IMR-90 (cell line): ENCODE data around the gene SCAANT1. TPM values are rescaled to one million over a fixed set of nuclear protein-coding genes. Genes with fewer than 3 reads are reported as not detected.

ENCODE experiments used
- ATAC-seq: fragments of 200-7000 bp; cut with Tn5 transposase; 2 replicates; pipeline ENCODE4 v1.9.1; 2020; ENCODE audit warnings: low read depth, mild to moderate bottlenecking, moderate library complexity
- BruUV-seq: library from RNA; stranded (reverse); fragments of 400-500 nt; replicated peaks from 2 replicates; lab custom pipeline; 2021; lab: Mats Ljungman, UMichigan
- CTCF ChIA-PET: fragments of 300-600 bp; formaldehyde crosslinking; extraction: SDS; loops from one replicate; lab custom pipeline; 2021; ENCODE audit warnings: antibody characterized with exemption; lab: Yijun Ruan, JAX
- POLR2A ChIA-PET: fragments of 300-600 bp; sonication (Branson Sonifier 250); formaldehyde crosslinking; loops from one replicate; lab custom pipeline; 2022; ENCODE audit warnings: antibody characterized with exemption; ENCODE audit not compliant: unreplicated experiment; lab: Charles Lee
- DNase-seq: peaks from one replicate; pipeline ENCODE4 v3.0.0; 2013
- H2AFZ ChIP-seq: replicated peaks from 2 replicates; pipeline ENCODE3; 2013; ENCODE audit warnings: low read length, mild to moderate bottlenecking; ENCODE audit not compliant: poor library complexity
- H2AK5ac ChIP-seq: 2 replicates; pipeline ENCODE4 v1.6.1; 2013; ENCODE audit warnings: low read depth, low read length, inconsistent platforms
- H2AK9ac ChIP-seq: replicated peaks from 2 replicates; pipeline ENCODE3; 2013; ENCODE audit warnings: mild to moderate bottlenecking, low read depth, low read length, moderate library complexity; ENCODE audit not compliant: poor library complexity
- H2BK120ac ChIP-seq: 2 replicates; pipeline ENCODE4 v1.6.1; 2013; ENCODE audit warnings: low read depth, low read length, inconsistent platforms
- H2BK15ac ChIP-seq: 3 replicates; pipeline ENCODE4 v1.6.1; 2013; ENCODE audit warnings: low read depth, low read length, inconsistent platforms
- H2BK20ac ChIP-seq: 2 replicates; pipeline ENCODE4 v1.6.1; 2013; ENCODE audit warnings: low read depth, mild to moderate bottlenecking, inconsistent platforms, low read length, moderate library complexity
- H2BK5ac ChIP-seq: 2 replicates; pipeline ENCODE4 v1.6.1; 2013; ENCODE audit warnings: mild to moderate bottlenecking, low read depth, low read length, inconsistent platforms; ENCODE audit not compliant: poor library complexity, severe bottlenecking
- H3K14ac ChIP-seq: replicated peaks from 2 replicates; pipeline ENCODE4 v1.6.1; 2013; ENCODE audit warnings: low read depth, low read length, inconsistent platforms
- H3K18ac ChIP-seq: 2 replicates; pipeline ENCODE4 v1.6.1; 2013; ENCODE audit warnings: low read depth, low read length, control low read depth
- H3K23ac ChIP-seq: 2 replicates; pipeline ENCODE4 v1.6.1; 2013; ENCODE audit warnings: low read depth, low read length, inconsistent platforms
- H3K27ac ChIP-seq: 2 replicates; pipeline ENCODE4 v1.5.1; 2013; ENCODE audit warnings: mild to moderate bottlenecking, control low read depth, low read length; ENCODE audit not compliant: insufficient read depth
- H3K27me3 ChIP-seq: 2 replicates; pipeline ENCODE4 v1.6.1; 2013; ENCODE audit warnings: low read length; ENCODE audit not compliant: control insufficient read depth, insufficient read depth
- H3K36me3 ChIP-seq: 2 replicates; pipeline ENCODE4 v1.6.1; 2013; ENCODE audit warnings: low read length, mixed read lengths; ENCODE audit not compliant: control insufficient read depth, insufficient read depth
- H3K4ac ChIP-seq: 2 replicates; pipeline ENCODE4 v1.6.1; 2013; ENCODE audit warnings: low read depth, low read length, inconsistent platforms
- H3K4me1 ChIP-seq: 2 replicates; pipeline ENCODE4 v1.6.1; 2013; ENCODE audit warnings: low read length, mixed read lengths; ENCODE audit not compliant: control insufficient read depth, insufficient read depth
- H3K4me2 ChIP-seq: 2 replicates; pipeline ENCODE4 v1.6.1; 2013; ENCODE audit warnings: low read depth, mild to moderate bottlenecking, control low read depth, low read length, moderate library complexity
- H3K4me3 ChIP-seq: 2 replicates; pipeline ENCODE4 v1.5.1; 2013; ENCODE audit warnings: low read depth, mild to moderate bottlenecking, control low read depth, low read length, moderate library complexity; ENCODE audit not compliant: insufficient read depth
- H3K56ac ChIP-seq: 2 replicates; pipeline ENCODE4 v1.6.1; 2013; ENCODE audit warnings: low read length, inconsistent platforms; ENCODE audit not compliant: insufficient read depth; ENCODE audit errors: extremely low read depth
- H3K79me1 ChIP-seq, 2 experiments: 2 replicates each; pipeline ENCODE4 v1.6.1; 2013; ENCODE audit warnings: low read length in 2 of 2, inconsistent platforms in 1 of 2, low read depth in 1 of 2
- H3K9ac ChIP-seq: 2 replicates; pipeline ENCODE4 v1.6.1; 2013; ENCODE audit warnings: low read depth, low read length, control low read depth
- H3K9me1 ChIP-seq: 2 replicates; pipeline ENCODE4 v1.6.1; 2013; ENCODE audit warnings: low read length, inconsistent platforms; ENCODE audit not compliant: insufficient read depth
- H3K9me3 ChIP-seq: 2 replicates; pipeline ENCODE4 v1.6.1; 2013; ENCODE audit warnings: low read length; ENCODE audit not compliant: control insufficient read depth, insufficient read depth
- H4K20me1 ChIP-seq: 2 replicates; pipeline ENCODE4 v1.6.1; 2013; ENCODE audit warnings: low read length, inconsistent platforms; ENCODE audit not compliant: insufficient read depth
- H4K5ac ChIP-seq: 2 replicates; pipeline ENCODE4 v1.6.1; 2013; ENCODE audit warnings: mild to moderate bottlenecking, low read depth, low read length, control low read depth
- H4K8ac ChIP-seq, 2 experiments: 2 replicates each; pipeline ENCODE4 v1.6.1; 2013; ENCODE audit warnings: low read depth in 2 of 2, low read length in 2 of 2, control low read depth in 1 of 2, inconsistent platforms in 1 of 2
- H4K91ac ChIP-seq: 2 replicates; pipeline ENCODE4 v1.6.1; 2013; ENCODE audit warnings: low read depth, low read length, inconsistent platforms; ENCODE audit not compliant: insufficient read depth
- BHLHE40 ChIP-seq: fragments of 150-350 bp; IDR thresholded peaks from 2 replicates; pipeline ENCODE4 v1.6.1; 2016; ENCODE audit warnings: mild to moderate bottlenecking, low read depth, low read length
- CEBPB ChIP-seq: IDR thresholded peaks from 2 replicates; pipeline ENCODE4 v1.6.1; 2012; ENCODE audit warnings: low read depth, low read length, improper control_type of control experiment
- CHD1 ChIP-seq: IDR thresholded peaks from 2 replicates; pipeline ENCODE4 v1.6.1; 2012; ENCODE audit warnings: low read depth, low read length, improper control_type of control experiment
- CTCF ChIP-seq: conservative IDR thresholded peaks from 2 replicates; pipeline ENCODE4 v1.5.1; 2012; ENCODE audit warnings: mild to moderate bottlenecking, low read depth, low read length, improper control_type of control experiment
- ELK1 ChIP-seq: fragments of 150-350 bp; IDR thresholded peaks from 2 replicates; pipeline ENCODE4 v1.6.1; 2016; ENCODE audit warnings: low read depth, mild to moderate bottlenecking, low read length, moderate library complexity, borderline replicate concordance
- FOS ChIP-seq: fragments of 150-350 bp; IDR thresholded peaks from 2 replicates; pipeline ENCODE4 v1.6.1; 2016; ENCODE audit warnings: low read depth, low read length
- MAFK ChIP-seq: IDR thresholded peaks from 2 replicates; pipeline ENCODE4 v1.6.1; 2012; ENCODE audit warnings: low read depth, low read length, improper control_type of control experiment
- MAZ ChIP-seq: IDR thresholded peaks from 2 replicates; pipeline ENCODE4 v1.6.1; 2012; ENCODE audit warnings: low read depth, mild to moderate bottlenecking, low read length, improper control_type of control experiment, moderate library complexity, borderline replicate concordance
- MXI1 ChIP-seq: IDR thresholded peaks from 2 replicates; pipeline ENCODE4 v1.6.1; 2012; ENCODE audit warnings: low read depth, mild to moderate bottlenecking, low read length, moderate library complexity, borderline replicate concordance
- NFE2L2 ChIP-seq: fragments of 150-350 bp; IDR thresholded peaks from 2 replicates; pipeline ENCODE4 v1.6.1; 2016; ENCODE audit warnings: low read depth, mild to moderate bottlenecking, low read length
- RCOR1 ChIP-seq: IDR thresholded peaks from 2 replicates; pipeline ENCODE4 v1.6.1; 2012; ENCODE audit warnings: mild to moderate bottlenecking, low read length, improper control_type of control experiment; ENCODE audit not compliant: insufficient replicate concordance
- RFX5 ChIP-seq: IDR thresholded peaks from 2 replicates; pipeline ENCODE4 v1.8.0; 2012; ENCODE audit warnings: low read depth, mild to moderate bottlenecking, low read length, moderate library complexity
- SMC3 ChIP-seq: fragments of 150-350 bp; IDR thresholded peaks from 2 replicates; pipeline ENCODE4 v1.6.1; 2016; ENCODE audit warnings: low read depth, mild to moderate bottlenecking, antibody characterized with exemption, low read length, moderate library complexity
- USF2 ChIP-seq: fragments of 150-350 bp; IDR thresholded peaks from 2 replicates; pipeline ENCODE4 v1.6.1; 2017; ENCODE audit warnings: mild to moderate bottlenecking, antibody characterized with exemption, low read length, low read depth
- WGBS, 2 experiments: methylation state at CpG; one replicate each; pipeline versions ENCODE4 v1.1.5 to v1.1.7; 2013; ENCODE audit warnings: missing lambda C conversion rate in 2 of 2; ENCODE audit not compliant: insufficient read length in 1 of 2; ENCODE audit errors: extremely low coverage in 2 of 2; 5-methylcytosine and 5-hydroxymethylcytosine counted together
- dilution Hi-C: fragments of 300-500 bp; cut with HindIII; formaldehyde crosslinking; loops from one replicate; pipeline ENCODE4 v1.14.3; 2018; ENCODE audit warnings: low sequenced_read_pairs; ENCODE audit not compliant: unreplicated experiment
- in situ Hi-C: fragments of 300-500 bp; cut with MboI; formaldehyde crosslinking; loops from 3 replicates; pipeline ENCODE4 v1.14.3; 2019; ENCODE audit warnings: low sequenced_read_pairs, inconsistent platforms, mixed read lengths
- intact Hi-C: fragments of 100-400 bp; cut with micrococcal nuclease; formaldehyde crosslinking; loops from 2 replicates; pipeline ENCODE4 v1.10.0; 2022
- polyA plus RNA-seq, 3 experiments: library from polyadenylated mRNA; depleted of rRNA; stranded (reverse); fragments of >200 nt; gene quantifications; 2 replicates each; pipeline ENCODE4 v1.2.3, GENCODE V29; 2012; ENCODE audit warnings: low replicate concordance in 1 of 3
- total RNA-seq: library from RNA; depleted of rRNA; stranded (reverse); fragments of >200 nt; gene quantifications from 2 replicates; pipeline ENCODE4 v1.2.3, GENCODE V29; 2012

The SCAANT1 gene
- total and polyA plus RNA-seq, 2 of the 4 experiments (the other 2 are of a cell fraction), result not detected

GRCh38 chr3:63880653-63881052 is 31.5 kb downstream of the SCAANT1 start:
- Histone ChIP-seq H3K4me2 (no peak overlapping the region), H4K20me1 (peaks cover 41% of the 10 kb centered on the region; the same call in 1 of the 2 replicates), H3K18ac (no peak overlapping the region), H3K9ac (no peak overlapping the region), H3K36me3 (no peaks in the 10 kb centered on the region), H4K5ac (no peak overlapping the region), H2BK20ac (no peak overlapping the region), H3K9me3 (no peaks in the 10 kb centered on the region), H2AK5ac (no peak overlapping the region), H2BK15ac (no peak overlapping the region), H2AFZ (no peak overlapping the region), H3K4me1 (peaks cover 7% of the 10 kb centered on the region), H3K23ac (no peak overlapping the region), H3K56ac (no peak overlapping the region), H3K4me3 (no peak overlapping the region), H2BK5ac (no peak overlapping the region), H3K4ac (no peak overlapping the region), H2AK9ac (no peak overlapping the region), H4K8ac (no peak overlapping the region), H4K91ac (no peak overlapping the region), H3K27me3 (no peaks in the 10 kb centered on the region), H3K9me1 (peaks cover 4% of the 10 kb centered on the region), H3K79me1 (peaks cover 37 to 54% of the 10 kb centered on the region in 2 experiments), H3K27ac (no peak overlapping the region), H2BK120ac (no peak overlapping the region), H3K14ac (no peak overlapping the region)
- no CpG with 5 or more reads among the region's 5 CpGs for WGBS, 2 experiments
- dilution Hi-C loops (no loop called here), in situ Hi-C loops (no loop called here), intact Hi-C loops (no loop called here)
- no TSS peak for BruUV-seq
- ChIA-PET CTCF (no interaction called here), POLR2A (no interaction called here)
- TF ChIP-seq NFE2L2 (no peak), ELK1 (no peak), FOS (no peak), RCOR1 (no peak), CTCF (no peak), CHD1 (no peak), BHLHE40 (no peak), USF2 (no peak), MXI1 (no peak), MAFK (no peak), CEBPB (no peak), MAZ (no peak), SMC3 (no peak), RFX5 (no peak)
- ATAC-seq, result no peak
- no peak for DNase-seq
